WTC11 (cell line): ENCODE measurements around the gene CAST.

ENCODE experiments used
- CTCF ChIP-seq: fragments of 200-600 bp; IDR thresholded peaks from 2 replicates; pipeline ENCODE4 v1.8.0; 2022; ENCODE audit warnings: antibody characterized with exemption
- FOXJ3 ChIP-seq: sonication (generic); formaldehyde crosslinking; IDR thresholded peaks from 2 replicates; pipeline ENCODE4 v1.9.0; 2021; ENCODE audit warnings: missing genetic modification reagents, mild to moderate bottlenecking, borderline replicate concordance
- GTF2I ChIP-seq: fragments of 250-450 bp; sonication (Bioruptor Pico); conservative IDR thresholded peaks from 2 replicates; pipeline ENCODE4 v1.4.0; 2021; ENCODE audit warnings: mild to moderate bottlenecking
- RORB ChIP-seq: fragments of 250-450 bp; sonication (Bioruptor Pico); IDR thresholded peaks from 2 replicates; pipeline ENCODE4 v1.9.0; 2021; ENCODE audit warnings: mild to moderate bottlenecking
- SMAD4 ChIP-seq: sonication (generic); formaldehyde crosslinking; IDR thresholded peaks from 2 replicates; pipeline ENCODE4 v1.8.0; 2022; ENCODE audit warnings: mild to moderate bottlenecking, missing genetic modification reagents
- ZNF671 ChIP-seq: fragments of 250-450 bp; sonication (Bioruptor Pico); IDR thresholded peaks from 2 replicates; pipeline ENCODE4 v1.8.0; 2021; ENCODE audit warnings: mild to moderate bottlenecking

GRCh38 chr5:96814041-96814440 lies 151.9 kb downstream of the CAST start:
- TF ChIP-seq SMAD4 (CRISPR knock-in tag), result no peak
- TF ChIP-seq GTF2I (CRISPR knock-in tag), result no peak
- no peak for TF ChIP-seq CTCF
- no peak for TF ChIP-seq RORB (CRISPR knock-in tag)
- no peak for TF ChIP-seq FOXJ3
- TF ChIP-seq ZNF671 (CRISPR knock-in tag), result no peak
